Kidney (tissue), 14 donors: Measurements from ENCODE around the gene URAD. TPM values are rescaled to one million over a fixed set of nuclear protein-coding genes. Genes with fewer than 3 reads are reported as not detected.
"Not testable (repeated sequence)": the region's sequence is repeated elsewhere in the genome, so short reads cannot be mapped to it uniquely, and the experiment has no call there.

ENCODE experiments used
- DNase-seq, 5 donors: peaks; one replicate each; pipeline ENCODE4 v3.0.0-alpha.2; 2013 to 2020
- FAIRE-seq: peaks from 2 replicates; lab custom pipeline; 2012; peaks lifted over from hg19 to GRCh38; lab: Jason Lieb, UNC
- H3K27ac ChIP-seq, 2 donors: one replicate each; pipeline ENCODE4 v1.7.0; 2013; ENCODE audit warnings: low read depth in 2 of 2, low read length in 2 of 2, inconsistent platforms in 1 of 2
- H3K27me3 ChIP-seq: one replicate; pipeline ENCODE4 v1.7.1; 2013; ENCODE audit warnings: low read length, inconsistent platforms; ENCODE audit not compliant: control insufficient read depth, insufficient read depth
- H3K36me3 ChIP-seq, 3 donors: one replicate each; pipeline versions ENCODE4 v1.7.0 to v1.7.1; 2013; ENCODE audit warnings: low read length in 3 of 3, control low read depth in 1 of 3, inconsistent platforms in 1 of 3; ENCODE audit not compliant: insufficient read depth in 3 of 3, control insufficient read depth in 2 of 3
- H3K4me1 ChIP-seq, 3 donors: one replicate each; pipeline versions ENCODE4 v1.7.0 to v1.7.1; 2013; ENCODE audit warnings: low read length in 3 of 3, inconsistent platforms in 1 of 3, low read depth in 1 of 3; ENCODE audit not compliant: control insufficient read depth in 2 of 3, insufficient read depth in 2 of 3
- H3K4me3 ChIP-seq, 3 donors: one replicate each; pipeline versions ENCODE4 v1.7.0 to v1.8.1; 2013; ENCODE audit warnings: low read length in 3 of 3, control low read depth in 1 of 3, inconsistent platforms in 1 of 3
- H3K9ac ChIP-seq, 3 donors: one replicate each; pipeline versions ENCODE4 v1.7.0 to v1.7.1; 2013; ENCODE audit warnings: low read length in 3 of 3, control low read depth in 1 of 3, inconsistent platforms in 1 of 3
- H3K9me3 ChIP-seq, 3 donors: one replicate each; pipeline versions ENCODE4 v1.7.0 to v1.7.1; 2013; ENCODE audit warnings: low read length in 3 of 3, control low read depth in 1 of 3, inconsistent platforms in 1 of 3; ENCODE audit not compliant: control insufficient read depth in 2 of 3, insufficient read depth in 1 of 3
- intact Hi-C: fragments of 100-400 bp; cut with DNase I; formaldehyde crosslinking; loops from one replicate; pipeline ENCODE4 v1.11.1; 2022
- polyA plus RNA-seq: library from polyadenylated mRNA; stranded (reverse); fragments of 350-450 nt; fragmentation: Illumina TruSeq; extraction: RNeasy Lipid Tissue Mini Kit (QIAGEN cat#74804); gene quantifications from one replicate; pipeline ENCODE4 v1.2.3, GENCODE V29; 2014; ENCODE audit warnings: low read depth, low replicate concordance; ENCODE audit not compliant: insufficient read depth
- total RNA-seq: library from RNA; stranded (reverse); fragmentation: NEBNext Ultra II Directional; extraction: Animal tissue kit (Norgen Biotek cat#: 25700); gene quantifications from one replicate; pipeline ENCODE4 v1.2.1, GENCODE V29; 2021
- TF ChIP-seq, protein P1 (sequence below): IDR thresholded peaks from 3 replicates; pipeline ENCODE4 v1.5.1; 2012; ENCODE audit warnings: mild to moderate bottlenecking, moderate library complexity, borderline replicate concordance; ENCODE audit not compliant: insufficient read depth; ENCODE audit errors: extremely low read depth
- donor health status: control.
- donor health status: control.
- donor health status: control.
- donor health status: control.
- donor health status: control.
- donor health status: DM: yes; HTN: yes; CAD: no.
- donor health status: Normal renal cell carcinoma (clear cell type).

Gene URAD
- total and polyA plus RNA-seq, 2 donors from 2014 or later, result not detected

DNA sequence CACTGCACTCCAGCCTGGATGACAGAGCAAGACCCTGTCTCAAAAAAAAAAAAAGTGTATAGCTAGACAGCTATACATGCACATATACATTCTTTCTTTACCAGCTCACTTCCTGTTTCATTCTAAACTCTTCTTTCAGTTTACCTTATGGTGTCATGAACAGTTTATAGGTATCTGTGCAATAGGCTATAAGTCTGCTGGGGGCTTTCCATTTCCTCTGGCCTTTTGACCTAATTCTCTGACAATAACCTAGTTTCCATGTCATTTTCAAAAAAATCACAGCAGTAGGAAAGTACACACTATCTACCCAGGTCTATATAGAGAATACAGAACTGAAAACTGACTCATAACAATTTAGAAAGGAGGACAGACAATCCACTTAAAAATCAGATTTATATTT, 24.4 kb upstream of the URAD start:
- H3K36me3 ChIP-seq, result no peaks in the 10 kb centered on the region
- H3K4me1 ChIP-seq, result no peaks in the 10 kb centered on the region
- no peak for DNase-seq
- H3K27ac ChIP-seq, result no peak overlapping the region
- no peak overlapping the region for H3K9ac ChIP-seq
- no peaks in the 10 kb centered on the region for H3K27me3 ChIP-seq
- TF ChIP-seq, protein P1, sequence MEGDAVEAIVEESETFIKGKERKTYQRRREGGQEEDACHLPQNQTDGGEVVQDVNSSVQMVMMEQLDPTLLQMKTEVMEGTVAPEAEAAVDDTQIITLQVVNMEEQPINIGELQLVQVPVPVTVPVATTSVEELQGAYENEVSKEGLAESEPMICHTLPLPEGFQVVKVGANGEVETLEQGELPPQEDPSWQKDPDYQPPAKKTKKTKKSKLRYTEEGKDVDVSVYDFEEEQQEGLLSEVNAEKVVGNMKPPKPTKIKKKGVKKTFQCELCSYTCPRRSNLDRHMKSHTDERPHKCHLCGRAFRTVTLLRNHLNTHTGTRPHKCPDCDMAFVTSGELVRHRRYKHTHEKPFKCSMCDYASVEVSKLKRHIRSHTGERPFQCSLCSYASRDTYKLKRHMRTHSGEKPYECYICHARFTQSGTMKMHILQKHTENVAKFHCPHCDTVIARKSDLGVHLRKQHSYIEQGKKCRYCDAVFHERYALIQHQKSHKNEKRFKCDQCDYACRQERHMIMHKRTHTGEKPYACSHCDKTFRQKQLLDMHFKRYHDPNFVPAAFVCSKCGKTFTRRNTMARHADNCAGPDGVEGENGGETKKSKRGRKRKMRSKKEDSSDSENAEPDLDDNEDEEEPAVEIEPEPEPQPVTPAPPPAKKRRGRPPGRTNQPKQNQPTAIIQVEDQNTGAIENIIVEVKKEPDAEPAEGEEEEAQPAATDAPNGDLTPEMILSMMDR, result no peak
- H3K4me3 ChIP-seq, result no peak overlapping the region
- no peaks in the 10 kb centered on the region for H3K9me3 ChIP-seq
- intact Hi-C loops, result no loop called here
- FAIRE-seq, result no peak

DNA sequence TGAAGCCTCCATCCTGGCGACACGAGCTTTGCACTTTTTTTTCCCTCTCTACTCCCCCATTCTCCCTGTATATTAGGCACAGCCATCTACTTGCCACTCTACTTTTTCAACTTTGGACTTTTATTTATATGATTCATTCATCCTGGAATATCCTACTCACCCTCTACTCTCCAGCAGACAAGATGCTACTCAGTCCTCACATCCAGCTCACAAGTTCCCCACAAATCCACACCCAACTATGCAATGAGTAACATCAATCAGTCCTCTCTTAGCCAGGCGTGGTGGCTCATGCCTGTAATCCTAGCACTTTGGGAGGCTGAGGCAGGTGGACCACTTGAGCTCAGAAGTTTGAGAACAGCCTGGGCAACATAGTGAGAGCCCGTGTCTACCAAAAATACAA, 23.9 kb upstream of the URAD start:
- FAIRE-seq, result no peak
- TF ChIP-seq, protein P1, result no peak
- Histone ChIP-seq H3K27me3 (no peaks in the 10 kb centered on the region), H3K9me3 (no peaks in the 10 kb centered on the region), H3K27ac (no peak overlapping the region), H3K4me1 (no peaks in the 10 kb centered on the region), H3K36me3 (no peaks in the 10 kb centered on the region), H3K9ac (no peak overlapping the region), H3K4me3 (no peak overlapping the region)
- no peak for DNase-seq
- intact Hi-C loops, result no loop called here

DNA sequence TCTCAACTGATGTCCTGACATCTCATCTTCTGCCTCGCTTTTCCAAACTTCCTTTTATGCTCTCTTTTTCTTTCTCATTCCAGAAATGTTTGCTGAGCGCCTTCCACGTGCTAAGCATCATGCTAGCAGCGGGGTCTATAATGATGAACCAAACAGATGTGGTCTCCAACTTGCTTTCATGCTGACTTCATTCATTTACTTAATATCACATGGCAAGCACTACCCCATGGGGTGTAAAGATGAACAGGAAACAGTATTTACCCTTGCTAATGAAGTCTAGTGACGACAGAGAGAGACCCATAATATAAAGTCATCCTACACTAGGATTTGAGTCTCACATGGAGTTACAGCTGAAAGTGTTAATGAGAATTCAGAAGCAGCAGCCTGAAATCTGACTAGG, 21.6 kb upstream of the URAD start:
- H3K9ac ChIP-seq, result no peak overlapping the region
- TF ChIP-seq, protein P1, result no peak
- H3K27ac ChIP-seq, result no peak overlapping the region
- H3K27me3 ChIP-seq, result no peaks in the 10 kb centered on the region
- no peaks in the 10 kb centered on the region for H3K9me3 ChIP-seq
- DNase-seq (no peak), FAIRE-seq (no peak)
- no peak overlapping the region for H3K4me3 ChIP-seq
- H3K36me3 ChIP-seq, result no peaks in the 10 kb centered on the region
- no peaks in the 10 kb centered on the region for H3K4me1 ChIP-seq
- intact Hi-C loops, result no loop called here

DNA sequence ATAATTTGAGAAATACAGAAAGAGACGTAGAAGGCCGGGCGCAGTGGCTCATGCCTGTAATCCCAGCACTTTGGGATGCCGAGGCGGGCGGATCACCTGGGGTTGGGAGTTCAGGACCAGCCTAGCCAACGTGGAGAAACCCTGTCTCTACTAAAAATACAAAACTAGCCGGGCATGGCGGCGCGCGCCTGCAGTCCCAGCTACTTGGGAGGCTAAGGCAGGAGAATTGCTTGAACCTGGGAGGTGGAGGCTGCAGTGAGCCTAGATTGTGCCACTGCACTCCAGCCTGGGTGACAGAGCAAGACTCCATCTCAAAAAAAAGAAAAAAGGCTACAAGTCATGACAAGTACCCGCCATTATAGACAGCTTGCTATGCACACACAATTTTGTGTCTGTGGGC, 16.5 kb upstream of the URAD start:
- H3K9me3 ChIP-seq, H3K4me3 ChIP-seq, DNase-seq, FAIRE-seq, H3K27ac ChIP-seq, H3K27me3 ChIP-seq, intact Hi-C loops, H3K9ac ChIP-seq, H3K4me1 ChIP-seq, H3K36me3 ChIP-seq: not testable (repeated sequence)
